HG03571 (cell line): ENCODE results near the gene PIK3R5.

Source experiments
- ATAC-seq: cut with Tn5 transposase; IDR thresholded peaks from one replicate; pipeline ENCODE4 v1.9.1; 2021; ENCODE audit not compliant: unreplicated experiment

The PIK3R5 gene

GRCh38 chr17:8928347-8928746 is 37.2 kb downstream of the PIK3R5 start:
- ATAC-seq, result no peak

DNA sequence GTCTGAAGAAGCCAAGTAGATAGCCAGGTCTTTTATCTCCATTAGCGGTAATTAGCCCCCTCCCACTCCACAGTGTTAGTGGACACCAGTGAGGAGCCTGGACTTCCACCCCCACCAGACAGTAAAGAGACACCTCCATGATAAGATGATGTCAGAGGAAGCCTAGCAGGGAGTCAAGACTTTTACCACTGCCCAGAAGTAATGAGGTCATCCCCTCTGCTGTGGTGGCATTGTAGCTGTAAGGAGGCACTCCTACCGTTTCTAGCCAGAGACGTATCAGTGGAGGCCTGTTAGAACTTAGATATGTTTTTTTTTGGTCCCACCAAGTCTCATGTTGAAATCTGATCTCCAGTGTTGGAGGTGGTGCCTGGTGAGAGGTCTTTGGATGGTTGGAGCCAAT is 38.1 kb downstream of the PIK3R5 start:
- ATAC-seq, result no peak

- no peak for ATAC-seq
Measured at GRCh38 chr17:8925808-8926207, 39.7 kb downstream of the PIK3R5 start.

- no peak for ATAC-seq
Measured at GRCh38 chr17:8925141-8925540, 40.4 kb downstream of the PIK3R5 start.

GRCh38 chr17:8924595-8924994 is 40.9 kb downstream of the PIK3R5 start:
- ATAC-seq, result peak; percentile 63

- no peak for ATAC-seq
Measured at GRCh38 chr17:8923762-8924161, 41.7 kb downstream of the PIK3R5 start.

DNA sequence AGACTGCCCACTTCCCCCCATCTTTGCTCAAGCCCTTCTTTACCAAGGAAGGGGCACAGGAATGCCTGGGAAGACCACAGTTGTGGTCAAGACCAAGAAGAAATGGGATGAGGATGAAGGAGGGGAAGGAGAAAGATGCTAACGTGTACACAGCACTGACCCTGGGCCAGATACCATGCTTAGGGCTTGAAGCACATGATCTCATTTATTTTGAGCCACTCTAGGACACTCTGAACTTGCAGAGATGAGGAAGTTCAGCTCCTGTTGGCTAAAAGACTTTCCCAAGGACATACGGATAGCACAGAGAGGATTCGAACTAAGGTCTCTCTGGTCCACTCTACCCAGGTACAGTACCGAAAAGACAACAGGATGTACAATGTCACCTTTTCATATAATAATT is 42.6 kb downstream of the PIK3R5 start:
- ATAC-seq, result no peak

- no peak for ATAC-seq
Measured at GRCh38 chr17:8922451-8922850, 43.1 kb downstream of the PIK3R5 start.

DNA sequence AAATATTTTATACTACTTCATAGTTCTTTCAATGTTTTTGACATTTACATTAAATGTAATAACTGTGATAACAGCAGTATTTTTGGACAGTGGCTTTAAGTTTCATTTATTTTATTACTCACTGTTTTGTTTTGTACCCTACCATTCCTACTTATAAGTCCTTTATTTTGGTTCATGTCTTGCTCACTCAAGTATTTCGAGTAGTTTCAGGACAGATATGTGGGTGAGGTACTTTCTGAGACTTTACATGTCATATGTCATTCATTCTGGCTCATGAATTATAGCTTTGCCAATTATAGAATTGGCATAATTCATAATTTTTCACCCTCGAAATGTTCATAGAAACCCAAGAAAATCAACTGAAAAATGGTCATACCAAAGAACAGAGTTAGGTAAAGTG is 44.4 kb downstream of the PIK3R5 start:
- ATAC-seq, result no peak

- no peak for ATAC-seq
Measured at GRCh38 chr17:8918807-8919465, 46.6 kb downstream of the PIK3R5 start.

- no peak for ATAC-seq
Measured at GRCh38 chr17:8916466-8916865, 49.0 kb downstream of the PIK3R5 start.

GRCh38 chr17:8914554-8914953 is 51.0 kb downstream of the PIK3R5 start:
- no peak for ATAC-seq

GRCh38 chr17:8913879-8914278 is 51.6 kb downstream of the PIK3R5 start:
- ATAC-seq, result no peak

DNA sequence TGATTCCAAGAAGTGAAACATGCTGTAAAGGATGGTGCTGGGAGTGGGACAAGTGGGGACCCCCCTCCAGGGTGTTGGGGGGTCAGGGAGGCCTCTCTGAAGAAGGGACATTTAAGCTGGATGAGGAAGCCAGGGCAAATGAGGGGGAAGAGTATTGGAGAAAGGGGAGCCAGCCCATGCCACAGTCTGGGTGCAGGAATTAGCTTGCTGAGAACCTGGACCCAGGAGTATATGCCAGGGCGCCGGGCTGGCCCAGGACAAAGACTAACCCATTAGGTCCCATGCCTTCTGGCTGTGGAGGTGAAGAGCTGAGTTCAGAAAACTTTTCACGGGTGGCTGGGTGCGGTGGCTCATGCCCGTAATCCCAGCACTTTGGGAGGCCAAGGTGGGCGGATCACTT is 52.4 kb downstream of the PIK3R5 start:
- no peak for ATAC-seq

DNA sequence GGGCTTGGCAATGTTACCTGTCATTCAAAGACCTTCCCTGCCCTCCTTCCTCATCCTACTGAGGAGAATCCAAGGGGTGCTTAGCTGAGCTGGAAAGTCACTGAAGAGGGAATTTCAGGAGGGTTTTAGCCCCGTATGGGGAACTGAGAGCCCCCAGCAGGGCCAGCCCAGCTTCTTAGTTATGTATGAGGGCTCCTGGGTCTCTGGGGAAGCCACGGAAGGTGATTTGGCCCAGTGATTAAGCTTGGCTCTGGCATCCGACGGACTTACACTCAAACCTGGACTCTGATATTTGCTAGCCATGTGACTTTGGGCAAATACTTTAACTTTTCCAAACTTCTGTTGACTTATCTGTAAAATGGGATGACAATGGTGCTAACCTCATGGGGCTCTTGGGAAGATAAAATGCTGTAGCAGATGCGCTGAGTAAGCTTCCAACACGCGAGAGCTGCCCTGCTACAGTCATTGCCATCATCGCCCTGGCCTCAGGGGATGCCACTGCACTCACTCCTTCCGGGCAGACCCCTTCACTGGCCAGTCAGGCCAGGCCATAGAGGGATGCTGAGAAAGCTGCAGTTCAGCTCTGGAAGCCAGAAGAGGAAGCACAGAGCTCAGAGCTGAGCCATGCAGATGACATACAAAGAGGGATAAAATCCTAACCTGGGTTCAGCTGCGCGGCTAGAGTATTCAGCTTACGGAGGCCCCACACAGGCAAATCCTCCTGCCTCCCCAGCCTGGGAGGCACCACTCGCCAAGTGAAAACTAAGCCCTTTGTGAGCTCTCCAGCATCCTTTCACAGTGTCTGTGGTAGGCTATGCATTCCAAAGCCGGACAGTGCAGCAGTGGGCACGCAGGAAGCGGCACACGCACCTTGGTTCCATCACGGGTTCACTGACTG is 53.2 kb downstream of the PIK3R5 start:
- ATAC-seq, result no peak

- no peak for ATAC-seq
Measured at GRCh38 chr17:8910969-8911604, 54.4 kb downstream of the PIK3R5 start.

GRCh38 chr17:8909586-8910270 is 55.8 kb downstream of the PIK3R5 start:
- ATAC-seq, result no peak

GRCh38 chr17:8905331-8905730 is 60.2 kb downstream of the PIK3R5 start:
- ATAC-seq, result no peak

DNA sequence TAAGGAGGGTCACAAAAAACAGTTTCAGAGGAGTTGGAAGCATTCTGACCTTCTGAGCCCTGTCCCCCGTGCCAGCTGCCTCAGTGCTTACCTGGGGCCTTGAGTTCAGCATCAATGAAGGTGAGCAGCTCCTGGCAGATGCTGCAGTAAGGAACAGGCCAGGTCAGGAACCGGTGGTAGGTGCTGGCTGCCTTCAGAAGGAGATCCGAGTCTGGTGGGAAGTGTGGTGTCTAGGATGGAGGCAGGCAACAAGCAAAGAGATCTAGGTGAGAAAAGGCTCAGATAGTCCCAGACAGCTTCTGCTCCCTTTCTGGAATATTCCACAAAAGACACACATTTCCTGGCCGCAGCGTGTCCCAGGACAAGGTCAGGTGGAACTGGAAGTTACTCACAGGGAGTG is 60.8 kb downstream of the PIK3R5 start:
- ATAC-seq, result no peak

DNA sequence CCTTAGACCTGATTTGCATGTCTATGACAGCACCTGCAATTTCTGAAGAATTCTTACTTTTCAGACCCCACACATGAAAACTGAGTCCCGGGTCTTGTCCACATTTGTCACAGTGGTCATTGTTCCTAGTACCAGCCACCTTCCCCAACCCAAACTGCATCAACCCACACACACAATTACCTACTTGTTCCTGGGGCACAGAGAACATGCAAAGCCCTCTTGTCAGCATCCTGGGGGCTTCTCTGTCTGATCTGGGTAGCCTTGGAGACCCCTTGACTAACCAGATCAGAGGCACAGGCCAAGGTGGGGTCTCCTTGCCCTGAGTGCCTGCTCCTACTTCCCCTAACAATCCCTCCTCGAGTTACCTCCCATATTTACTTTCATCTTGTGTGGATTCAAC is 61.3 kb downstream of the PIK3R5 start:
- no peak for ATAC-seq
